Caki2 (cell line): Measurements from ENCODE around the gene ITGB1BP1. TPM values are rescaled to one million over a fixed set of nuclear protein-coding genes. Genes with fewer than 3 reads are reported as not detected.

Source experiments
- DNase-seq: peaks from one replicate; pipeline ENCODE4 v3.0.0-alpha.2; 2015; ENCODE audit warnings: low read depth
- in situ Hi-C: cut with HindIII; loops from 2 replicates; pipeline ENCODE4 v1.10.0; 2016; ENCODE audit warnings: low sequenced_read_pairs, low pct_unique_long_range_greater_than_20kb, mixed read lengths
- total RNA-seq: library from RNA; depleted of rRNA; stranded (reverse); fragments of >200 nt; shearing (Covaris generic); gene quantifications from 2 replicates; pipeline ENCODE4 v1.2.3, GENCODE V29; 2014; ENCODE audit warnings: low replicate concordance

ITGB1BP1 gene
- total RNA-seq, 1 experiment from 2014 or later = 55.9 TPM

- in situ Hi-C loops = no loop called here
- no peak for DNase-seq
Measured at GRCh38 chr2:9388950-9389911, 34.1 kb downstream of the ITGB1BP1 start.

- in situ Hi-C loops = no loop called here
- DNase-seq = no peak
Measured at GRCh38 chr2:9388199-9388681, 35.1 kb downstream of the ITGB1BP1 start.

DNA sequence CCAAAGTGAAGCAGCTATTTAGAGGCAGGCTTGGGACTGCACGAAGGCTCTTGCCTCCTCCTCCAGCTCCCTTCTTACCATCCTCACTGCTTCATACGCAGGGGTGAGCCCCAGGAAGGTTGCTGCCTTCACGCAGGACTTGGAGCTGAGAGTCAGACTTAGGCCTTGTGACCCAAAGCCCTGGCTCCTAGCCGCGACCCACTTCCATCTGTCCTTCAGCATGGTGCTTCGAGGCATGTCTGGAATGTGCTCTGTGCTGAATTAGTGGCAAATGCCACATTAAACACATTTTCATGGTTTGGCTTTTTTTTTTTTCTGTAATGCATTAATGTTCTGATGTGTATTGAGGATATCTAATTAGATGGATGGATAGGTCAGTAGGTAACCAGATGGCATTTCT is 37.5 kb downstream of the ITGB1BP1 start:
- peak; percentile 21 for DNase-seq
- in situ Hi-C loops = no loop called here

DNA sequence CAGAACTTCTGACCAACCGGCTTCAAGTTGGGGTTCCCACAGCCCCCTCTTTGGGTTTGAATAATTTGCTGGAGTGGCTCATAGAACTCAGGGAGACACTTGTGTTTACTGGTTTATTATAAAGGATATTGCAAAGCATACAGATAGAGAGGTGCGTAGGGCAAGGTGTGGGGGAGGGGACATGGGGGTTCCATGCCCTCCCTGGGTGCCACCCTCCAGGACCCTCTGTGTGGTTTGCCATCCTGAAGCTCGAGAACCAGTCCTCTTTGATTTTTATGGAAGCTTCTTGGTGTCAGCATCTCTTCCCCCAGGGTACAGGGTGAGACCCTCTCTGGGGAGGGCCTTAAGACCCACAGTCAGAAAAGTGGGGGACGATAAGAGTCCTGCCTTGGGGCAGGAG is 38.8 kb downstream of the ITGB1BP1 start:
- in situ Hi-C loops = no loop called here
- DNase-seq = no peak

- in situ Hi-C loops = no loop called here
- DNase-seq = peak; percentile 34
Measured at GRCh38 chr2:9382604-9383235, 40.6 kb downstream of the ITGB1BP1 start.

GRCh38 chr2:9380702-9381628 is 42.4 kb downstream of the ITGB1BP1 start:
- peak; percentile 44 for DNase-seq
- in situ Hi-C loops = no loop called here

DNA sequence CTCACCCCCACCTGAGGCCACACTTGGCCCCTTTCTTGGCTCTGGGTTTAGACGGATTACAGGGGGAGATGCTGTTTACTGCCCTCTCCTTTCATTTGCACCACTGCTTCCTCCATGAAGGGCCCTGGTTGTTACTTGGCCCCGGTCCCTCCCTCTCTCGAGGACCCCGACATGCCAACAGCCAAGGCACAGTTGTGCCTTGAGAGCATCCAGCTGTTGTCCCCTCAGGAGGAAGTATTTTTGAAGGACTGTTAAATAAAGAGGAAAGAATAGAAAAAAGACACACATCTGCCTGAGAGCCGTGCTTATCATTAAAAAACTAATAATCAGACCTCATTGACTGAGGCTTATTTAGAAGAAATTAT is 44.0 kb downstream of the ITGB1BP1 start:
- in situ Hi-C loops = no loop called here
- DNase-seq = no peak

DNA sequence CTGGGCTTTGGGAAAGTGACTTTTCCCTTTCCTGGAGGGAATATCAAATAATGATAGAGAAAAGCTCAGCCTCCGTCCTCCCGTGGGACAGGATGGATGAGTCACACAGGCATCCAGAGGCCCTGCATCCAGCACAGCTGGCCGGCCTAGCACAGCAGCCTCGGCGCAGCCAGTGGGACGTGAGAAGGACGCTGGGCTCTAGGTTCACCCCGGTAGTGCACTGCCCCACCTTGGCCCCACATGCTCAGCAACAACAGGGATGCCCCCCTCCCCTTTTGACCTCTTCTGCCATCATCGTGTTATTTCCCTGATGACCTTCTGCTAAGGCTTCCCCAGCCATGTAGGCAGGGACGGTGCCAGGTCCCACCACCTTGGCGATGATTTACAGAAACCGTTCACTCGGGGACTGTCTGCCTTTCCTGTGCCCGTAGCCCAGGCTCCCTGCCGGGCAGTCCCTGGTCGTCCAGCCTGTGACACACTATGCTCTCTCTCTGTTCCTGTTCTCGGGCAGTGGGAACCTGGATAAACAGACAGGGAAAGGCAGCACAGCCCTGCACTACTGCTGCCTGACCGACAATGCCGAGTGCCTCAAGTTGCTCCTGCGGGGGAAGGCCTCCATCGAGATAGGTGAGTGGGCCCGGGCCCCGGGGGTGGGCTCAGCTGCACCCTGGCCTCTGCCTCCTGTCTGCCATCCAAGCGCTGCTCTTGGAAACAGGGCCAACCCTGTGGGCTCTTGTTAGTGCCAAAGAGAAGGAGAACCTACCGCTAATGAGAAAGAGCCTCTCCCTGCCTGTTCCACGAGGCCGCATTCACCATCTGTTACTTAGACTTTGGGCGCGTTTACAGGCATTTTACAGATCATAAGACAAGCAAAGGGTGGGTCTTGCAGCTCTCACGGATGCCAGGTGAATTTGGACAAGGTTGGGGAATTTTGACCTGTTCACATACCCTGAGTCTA is 44.6 kb downstream of the ITGB1BP1 start:
- in situ Hi-C loops = no loop called here
- DNase-seq = peak; percentile 61

DNA sequence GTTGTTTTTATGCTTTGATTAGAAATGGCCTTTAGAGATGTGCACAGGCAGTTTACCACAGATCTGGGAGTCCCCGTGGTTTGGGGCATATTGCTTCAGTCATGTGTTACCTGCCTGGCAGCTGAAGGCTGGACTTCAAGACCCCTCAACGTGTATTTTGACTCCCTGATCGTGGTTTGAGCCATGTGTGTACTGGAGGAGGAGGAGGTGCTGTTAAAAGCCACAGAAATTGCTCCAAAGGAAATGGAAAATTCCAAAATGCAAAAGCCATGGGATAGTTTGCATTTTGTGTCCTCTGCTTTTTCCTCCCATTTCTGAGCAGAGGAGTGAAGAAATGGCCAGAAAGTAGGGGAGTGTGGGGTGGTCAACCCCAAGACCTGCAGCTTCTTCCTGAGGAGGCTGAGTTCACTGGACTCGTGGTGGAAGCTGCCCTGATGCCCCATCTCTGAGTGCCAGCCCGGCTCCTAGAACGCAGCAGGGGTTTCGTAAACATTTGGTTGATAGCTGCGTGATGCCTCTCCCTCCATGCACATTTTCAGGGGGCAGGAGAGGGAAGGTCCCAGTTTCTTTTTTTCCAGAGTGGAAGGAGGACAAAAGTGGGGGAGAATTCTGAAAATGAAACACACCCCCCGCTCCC is 45.7 kb downstream of the ITGB1BP1 start:
- in situ Hi-C loops = no loop called here
- no peak for DNase-seq

- in situ Hi-C loops = no loop called here
- DNase-seq = no peak
Measured at GRCh38 chr2:9375857-9376428, 47.4 kb downstream of the ITGB1BP1 start.

DNA sequence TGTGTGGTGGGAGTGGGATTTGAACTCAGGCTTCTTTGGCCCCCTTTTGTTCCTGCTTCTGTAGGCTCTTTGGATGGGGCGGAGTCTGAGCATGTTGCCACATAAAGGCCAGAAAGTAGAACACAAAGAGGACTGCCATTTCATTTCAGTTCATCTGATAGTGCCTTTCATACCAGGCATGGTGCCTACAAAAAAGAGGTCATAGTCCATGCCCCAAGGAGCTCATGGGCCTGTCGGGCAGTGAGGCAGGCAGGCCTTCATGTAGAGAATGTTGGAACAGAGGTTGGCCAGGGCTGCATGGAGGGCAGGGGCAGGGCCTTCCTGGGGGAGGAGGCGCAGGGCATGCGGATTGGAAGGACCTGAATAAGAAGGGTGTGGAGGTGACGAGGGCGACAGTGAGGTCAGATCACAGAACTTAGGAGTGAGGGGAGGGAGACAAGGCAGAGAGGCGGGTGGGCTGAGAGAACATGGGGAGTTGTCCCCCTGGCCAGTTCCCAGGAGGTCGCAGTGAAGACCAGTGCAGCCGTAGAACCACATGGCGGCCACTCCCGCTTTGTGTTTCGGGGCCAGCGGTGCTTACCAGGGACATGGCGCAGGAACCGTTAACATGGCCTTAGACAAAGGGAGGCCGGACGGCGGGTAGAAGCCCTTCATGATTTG is 49.1 kb downstream of the ITGB1BP1 start:
- no peak for DNase-seq
- in situ Hi-C loops = no loop called here

DNA sequence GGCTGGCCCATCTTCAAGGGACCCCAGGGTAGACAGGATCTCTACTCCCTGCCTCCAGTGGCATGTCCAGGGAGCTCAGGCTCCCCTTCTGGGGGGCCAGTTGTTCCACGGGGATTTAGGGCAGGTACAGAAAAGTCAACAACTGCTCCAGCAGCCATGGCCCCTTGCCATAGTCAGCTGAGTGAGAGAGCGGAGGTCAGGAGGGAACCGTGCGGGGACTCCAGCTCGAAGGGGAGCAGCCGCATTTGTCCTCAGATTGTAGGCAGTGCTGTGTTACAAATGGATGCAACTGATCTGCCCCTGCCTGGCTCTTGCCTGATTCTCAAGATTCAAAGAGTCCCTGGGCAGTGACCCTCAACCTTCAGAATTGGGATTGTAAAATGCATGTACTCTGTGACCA is 49.9 kb downstream of the ITGB1BP1 start:
- in situ Hi-C loops = no loop called here

DNA sequence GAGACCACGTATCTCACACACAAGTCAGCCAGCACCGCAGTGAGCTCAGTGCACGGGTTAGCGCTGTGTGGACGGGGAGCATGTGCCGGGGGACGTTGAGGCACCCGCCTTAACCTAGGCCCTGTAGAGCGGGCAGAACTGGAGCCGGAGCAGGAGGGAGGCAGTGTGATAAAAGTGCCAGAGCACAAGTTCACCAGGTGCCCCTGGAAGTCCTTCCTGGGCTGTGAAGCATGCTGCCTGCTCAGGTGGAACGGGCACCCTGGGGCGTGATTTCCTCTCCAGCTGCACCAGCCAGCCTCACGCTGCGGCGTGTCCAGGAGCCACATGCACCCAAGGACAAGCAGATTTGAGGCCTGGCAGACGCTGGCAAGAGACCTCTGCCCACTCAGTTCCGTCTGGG is 50.3 kb downstream of the ITGB1BP1 start:
- in situ Hi-C loops = no loop called here
- peak; percentile 37 for DNase-seq

More for the DNA sequence above, 49.9 kb downstream of the ITGB1BP1 start:
- no peak for DNase-seq

DNA sequence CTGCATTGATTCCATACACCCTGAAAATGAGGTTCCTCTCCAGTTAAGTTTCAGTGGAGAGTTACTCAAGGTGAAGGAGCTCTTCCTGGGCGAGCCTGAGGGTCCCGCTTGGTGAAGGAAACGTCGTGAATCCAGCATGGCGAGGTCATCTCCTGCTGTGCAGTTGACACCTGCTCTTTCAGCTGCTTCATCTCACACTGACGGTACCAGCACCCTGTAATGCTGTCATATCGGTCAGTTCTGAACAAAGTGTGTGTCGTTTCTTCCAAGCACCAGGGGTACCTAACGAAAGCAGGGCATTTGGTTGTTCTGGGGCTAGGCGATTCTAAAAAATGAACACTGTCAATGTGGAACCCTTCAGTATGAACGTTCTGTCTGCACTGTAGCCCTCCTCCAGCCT is 52.6 kb downstream of the ITGB1BP1 start:
- DNase-seq = no peak
- in situ Hi-C loops = no loop called here

GRCh38 chr2:9366026-9366425 is 57.3 kb downstream of the ITGB1BP1 start:
- DNase-seq = no peak
- in situ Hi-C loops = no loop called here

- DNase-seq = no peak
- in situ Hi-C loops = no loop called here
Measured at GRCh38 chr2:9365498-9366019, 57.8 kb downstream of the ITGB1BP1 start.
